GM23338 (cell line): ENCODE data around the gene IQSEC2. TPM values are rescaled to one million over a fixed set of nuclear protein-coding genes. Genes with fewer than 3 reads are reported as not detected.
A peak's percentile ranks its signal among the peaks of the same experiment; 100 is the strongest.

Experiments
- ATAC-seq: fragments of 200-7000 bp; cut with Tn5 transposase; 3 replicates; pipeline ENCODE4 v1.9.1; 2020
- DNase-seq: peaks from one replicate; pipeline ENCODE4 v3.0.0-alpha.2; 2015; ENCODE audit warnings: low spot score
- H2AFZ ChIP-seq: fragments of 200-600 bp; sonication (generic); 2 replicates; pipeline ENCODE4 v1.8.0; 2016; ENCODE audit warnings: antibody characterized with exemption, mild to moderate bottlenecking, moderate library complexity
- H3F3A ChIP-seq: fragments of 200-600 bp; sonication (generic); replicated peaks from 2 replicates; pipeline ENCODE4 v1.8.0; 2017; ENCODE audit warnings: antibody characterized with exemption, mixed run types, low read depth
- H3K27ac ChIP-seq: fragments of 200-600 bp; sonication (generic); 2 replicates; pipeline ENCODE4 v1.6.1; 2016; ENCODE audit warnings: low read depth
- H3K27me3 ChIP-seq: fragments of 200-600 bp; sonication (generic); 2 replicates; pipeline ENCODE4 v1.8.0; 2016; ENCODE audit warnings: mild to moderate bottlenecking, mixed run types, moderate library complexity; ENCODE audit not compliant: insufficient read depth
- H3K36me3 ChIP-seq: fragments of 200-600 bp; sonication (generic); 2 replicates; pipeline ENCODE4 v1.8.0; 2016; ENCODE audit warnings: mild to moderate bottlenecking; ENCODE audit not compliant: insufficient read depth
- H3K4me1 ChIP-seq: fragments of 200-600 bp; sonication (generic); 2 replicates; pipeline ENCODE4 v1.8.0; 2016; ENCODE audit warnings: mild to moderate bottlenecking, moderate library complexity; ENCODE audit not compliant: insufficient read depth
- H3K4me2 ChIP-seq: fragments of 200-600 bp; sonication (generic); 2 replicates; pipeline ENCODE4 v1.7.1; 2017; ENCODE audit warnings: mixed run types
- H3K4me3 ChIP-seq: fragments of 200-600 bp; sonication (generic); 2 replicates; pipeline ENCODE4 v1.6.1; 2016; ENCODE audit warnings: mixed run types
- H3K79me2 ChIP-seq: fragments of 200-600 bp; sonication (generic); replicated peaks from 2 replicates; pipeline ENCODE4 v1.8.0; 2017; ENCODE audit warnings: mild to moderate bottlenecking; ENCODE audit not compliant: insufficient read depth
- H3K9me2 ChIP-seq: fragments of 200-600 bp; sonication (generic); 2 replicates; pipeline ENCODE4 v1.8.0; 2017; ENCODE audit not compliant: insufficient read depth
- H4K20me1 ChIP-seq: fragments of 200-600 bp; sonication (generic); replicated peaks from 2 replicates; pipeline ENCODE4 v1.8.0; 2017; ENCODE audit warnings: mild to moderate bottlenecking; ENCODE audit not compliant: insufficient read depth
- H3K27ac Mint-ChIP-seq: 2 replicates; pipeline ENCODE4 v1.8.0; 2020; ENCODE audit warnings: inconsistent platforms, mild to moderate bottlenecking, moderate library complexity, mixed read lengths
- H3K27me3 Mint-ChIP-seq: 3 replicates; pipeline ENCODE4 v1.8.0; 2022; ENCODE audit warnings: low read depth, mild to moderate bottlenecking, moderate library complexity, mixed read lengths, inconsistent platforms; ENCODE audit not compliant: insufficient read depth, poor library complexity
- H3K36me3 Mint-ChIP-seq: 3 replicates; pipeline ENCODE4 v1.8.0; 2021; ENCODE audit warnings: low read depth, mild to moderate bottlenecking, inconsistent platforms, moderate library complexity, mixed read lengths
- H3K4me1 Mint-ChIP-seq: 3 replicates; pipeline ENCODE4 v1.8.0; 2020; ENCODE audit warnings: mild to moderate bottlenecking, inconsistent platforms, mixed read lengths
- H3K4me3 Mint-ChIP-seq: 3 replicates; pipeline ENCODE4 v1.8.0; 2021; ENCODE audit warnings: moderate library complexity, mild to moderate bottlenecking, inconsistent platforms, mixed read lengths
- H3K9me3 Mint-ChIP-seq: 3 replicates; pipeline ENCODE4 v1.8.0; 2020; ENCODE audit warnings: moderate library complexity, mild to moderate bottlenecking, inconsistent platforms, mixed read lengths
- CREB1 ChIP-seq: fragments of 250-450 bp; sonication (Bioruptor Pico); IDR thresholded peaks from 2 replicates; pipeline ENCODE4 v1.5.0; 2020; ENCODE audit warnings: low read depth, mild to moderate bottlenecking, moderate library complexity
- EZH2 ChIP-seq: fragments of 200-600 bp; sonication (generic); IDR thresholded peaks from one replicate; pipeline ENCODE4 v1.8.0; 2017; ENCODE audit warnings: antibody characterized with exemption, mild to moderate bottlenecking, low read depth; ENCODE audit not compliant: unreplicated experiment
- EZH2phosphoT487 ChIP-seq: fragments of 200-600 bp; sonication (generic); IDR thresholded peaks from one replicate; pipeline ENCODE4 v1.8.1; 2018; ENCODE audit warnings: antibody characterized with exemption; ENCODE audit not compliant: unreplicated experiment
- JUNB ChIP-seq: IDR thresholded peaks from one replicate; pipeline ENCODE4 v1.6.1; 2016; ENCODE audit warnings: antibody characterized with exemption; ENCODE audit not compliant: unreplicated experiment
- NANOG ChIP-seq: IDR thresholded peaks from 2 replicates; pipeline ENCODE4 v1.6.1; 2016; ENCODE audit warnings: antibody characterized with exemption, borderline replicate concordance
- POLR2AphosphoS5 ChIP-seq: IDR thresholded peaks from 2 replicates; pipeline ENCODE4 v1.6.1; 2016; ENCODE audit warnings: antibody characterized with exemption, low read depth
- STAT1 ChIP-seq: IDR thresholded peaks from one replicate; pipeline ENCODE4 v1.6.1; 2016; ENCODE audit warnings: antibody characterized with exemption; ENCODE audit not compliant: unreplicated experiment
- ZNF114 ChIP-seq: fragments of 250-450 bp; sonication (Bioruptor Pico); IDR thresholded peaks from 2 replicates; pipeline ENCODE4 v1.5.0; 2020; ENCODE audit warnings: mild to moderate bottlenecking, moderate library complexity
- ZNF331 ChIP-seq: fragments of 250-450 bp; sonication (Bioruptor Pico); IDR thresholded peaks from 2 replicates; pipeline ENCODE4 v1.5.0; 2020; ENCODE audit warnings: low read depth, mild to moderate bottlenecking, moderate library complexity
- polyA plus RNA-seq: library from polyadenylated mRNA; unstranded; fragments of >200 nt; fragmentation: Nextera tagmentation; extraction: Ambion mirVana; gene quantifications from 2 replicates; pipeline ENCODE4 v1.2.1, GENCODE V29; 2016
- total RNA-seq: library from RNA; depleted of rRNA; stranded (reverse); fragments of >200 nt; shearing (Covaris generic); gene quantifications from 2 replicates; pipeline ENCODE4 v1.2.3, GENCODE V29; 2014
- TF ChIP-seq, protein P1 (sequence below): IDR thresholded peaks from 2 replicates; pipeline ENCODE4 v1.6.1; 2016; ENCODE audit warnings: antibody characterized with exemption
- TF ChIP-seq, protein P2 (sequence below): IDR thresholded peaks from one replicate; pipeline ENCODE4 v1.6.1; 2018; ENCODE audit warnings: antibody characterized with exemption; ENCODE audit not compliant: unreplicated experiment
- TF ChIP-seq, protein P3 (sequence below), 2 experiments: fragments of 200-600 bp in 1 of 2; sonication (generic) in 1 of 2; conservative IDR thresholded peaks; 2 replicates each; pipeline versions ENCODE4 v1.5.1 to v1.6.1; 2016 to 2017; ENCODE audit warnings: antibody characterized with exemption in 2 of 2, low read depth in 2 of 2, mild to moderate bottlenecking in 2 of 2, moderate library complexity in 1 of 2
- TF ChIP-seq, protein P4 (sequence below): fragments of 250-450 bp; sonication (Bioruptor Pico); IDR thresholded peaks from 2 replicates; pipeline ENCODE4 v1.5.0; 2020; ENCODE audit warnings: mild to moderate bottlenecking, moderate library complexity

The IQSEC2 gene
- total and polyA plus RNA-seq, 2 experiments from 2014 or later, result 12.3 to 92.2 TPM

DNA sequence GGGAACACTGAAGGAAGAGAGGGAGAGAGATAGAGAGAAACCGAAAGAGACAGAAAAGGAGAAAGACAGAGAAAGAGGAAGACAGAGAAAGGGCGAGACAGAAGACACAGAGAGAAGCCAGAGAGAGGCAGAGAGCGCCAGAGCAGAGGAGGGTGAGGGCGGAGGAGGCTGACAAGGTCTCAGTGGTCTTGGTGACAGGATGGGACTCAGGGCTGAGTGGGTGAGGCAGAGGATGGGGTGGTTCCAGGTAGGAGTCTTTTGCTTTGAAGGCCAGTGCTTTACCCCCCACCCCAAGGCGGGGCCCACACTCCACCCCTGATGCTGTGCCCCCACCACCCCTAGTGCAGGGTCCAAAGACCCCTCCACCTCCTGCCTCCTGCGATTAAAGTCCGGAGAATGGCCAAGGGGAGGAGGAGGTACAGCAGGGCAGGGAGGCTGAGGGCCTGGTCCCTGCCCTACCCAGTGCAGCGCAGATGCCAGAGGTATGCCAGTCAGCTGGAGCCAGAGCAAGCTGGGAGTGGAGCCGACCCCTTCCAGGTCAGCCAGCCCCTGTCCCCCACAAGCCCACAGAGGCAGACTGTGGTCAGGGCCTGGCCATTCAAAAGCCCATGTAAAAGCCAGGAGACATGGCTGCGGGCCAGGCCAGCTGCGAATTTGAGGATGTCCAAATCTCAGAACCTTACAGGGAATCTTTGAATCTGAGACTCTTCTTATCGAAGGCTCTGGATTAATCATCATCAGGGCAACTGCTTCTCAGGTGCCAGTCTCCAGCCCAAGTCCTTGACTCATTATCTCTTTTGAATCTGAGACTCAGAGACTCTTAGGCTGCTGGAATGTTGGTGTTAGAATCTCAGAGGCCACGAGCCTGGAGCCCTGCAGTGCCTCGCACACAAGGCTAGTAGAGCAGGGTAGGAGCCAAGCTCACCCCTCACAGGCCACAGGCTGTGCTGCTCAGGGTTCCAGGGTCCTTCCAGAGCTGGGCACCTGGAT, 758 bp downstream of the IQSEC2 start:
- TF ChIP-seq POLR2AphosphoS5, result no peak
- TF ChIP-seq, protein P1, sequence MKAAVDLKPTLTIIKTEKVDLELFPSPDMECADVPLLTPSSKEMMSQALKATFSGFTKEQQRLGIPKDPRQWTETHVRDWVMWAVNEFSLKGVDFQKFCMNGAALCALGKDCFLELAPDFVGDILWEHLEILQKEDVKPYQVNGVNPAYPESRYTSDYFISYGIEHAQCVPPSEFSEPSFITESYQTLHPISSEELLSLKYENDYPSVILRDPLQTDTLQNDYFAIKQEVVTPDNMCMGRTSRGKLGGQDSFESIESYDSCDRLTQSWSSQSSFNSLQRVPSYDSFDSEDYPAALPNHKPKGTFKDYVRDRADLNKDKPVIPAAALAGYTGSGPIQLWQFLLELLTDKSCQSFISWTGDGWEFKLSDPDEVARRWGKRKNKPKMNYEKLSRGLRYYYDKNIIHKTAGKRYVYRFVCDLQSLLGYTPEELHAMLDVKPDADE, result no peak
- TF ChIP-seq EZH2, result no peak
- TF ChIP-seq JUNB, result no peak
- TF ChIP-seq, protein P2, sequence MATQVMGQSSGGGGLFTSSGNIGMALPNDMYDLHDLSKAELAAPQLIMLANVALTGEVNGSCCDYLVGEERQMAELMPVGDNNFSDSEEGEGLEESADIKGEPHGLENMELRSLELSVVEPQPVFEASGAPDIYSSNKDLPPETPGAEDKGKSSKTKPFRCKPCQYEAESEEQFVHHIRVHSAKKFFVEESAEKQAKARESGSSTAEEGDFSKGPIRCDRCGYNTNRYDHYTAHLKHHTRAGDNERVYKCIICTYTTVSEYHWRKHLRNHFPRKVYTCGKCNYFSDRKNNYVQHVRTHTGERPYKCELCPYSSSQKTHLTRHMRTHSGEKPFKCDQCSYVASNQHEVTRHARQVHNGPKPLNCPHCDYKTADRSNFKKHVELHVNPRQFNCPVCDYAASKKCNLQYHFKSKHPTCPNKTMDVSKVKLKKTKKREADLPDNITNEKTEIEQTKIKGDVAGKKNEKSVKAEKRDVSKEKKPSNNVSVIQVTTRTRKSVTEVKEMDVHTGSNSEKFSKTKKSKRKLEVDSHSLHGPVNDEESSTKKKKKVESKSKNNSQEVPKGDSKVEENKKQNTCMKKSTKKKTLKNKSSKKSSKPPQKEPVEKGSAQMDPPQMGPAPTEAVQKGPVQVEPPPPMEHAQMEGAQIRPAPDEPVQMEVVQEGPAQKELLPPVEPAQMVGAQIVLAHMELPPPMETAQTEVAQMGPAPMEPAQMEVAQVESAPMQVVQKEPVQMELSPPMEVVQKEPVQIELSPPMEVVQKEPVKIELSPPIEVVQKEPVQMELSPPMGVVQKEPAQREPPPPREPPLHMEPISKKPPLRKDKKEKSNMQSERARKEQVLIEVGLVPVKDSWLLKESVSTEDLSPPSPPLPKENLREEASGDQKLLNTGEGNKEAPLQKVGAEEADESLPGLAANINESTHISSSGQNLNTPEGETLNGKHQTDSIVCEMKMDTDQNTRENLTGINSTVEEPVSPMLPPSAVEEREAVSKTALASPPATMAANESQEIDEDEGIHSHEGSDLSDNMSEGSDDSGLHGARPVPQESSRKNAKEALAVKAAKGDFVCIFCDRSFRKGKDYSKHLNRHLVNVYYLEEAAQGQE, result no peak
- TF ChIP-seq, protein P3, sequence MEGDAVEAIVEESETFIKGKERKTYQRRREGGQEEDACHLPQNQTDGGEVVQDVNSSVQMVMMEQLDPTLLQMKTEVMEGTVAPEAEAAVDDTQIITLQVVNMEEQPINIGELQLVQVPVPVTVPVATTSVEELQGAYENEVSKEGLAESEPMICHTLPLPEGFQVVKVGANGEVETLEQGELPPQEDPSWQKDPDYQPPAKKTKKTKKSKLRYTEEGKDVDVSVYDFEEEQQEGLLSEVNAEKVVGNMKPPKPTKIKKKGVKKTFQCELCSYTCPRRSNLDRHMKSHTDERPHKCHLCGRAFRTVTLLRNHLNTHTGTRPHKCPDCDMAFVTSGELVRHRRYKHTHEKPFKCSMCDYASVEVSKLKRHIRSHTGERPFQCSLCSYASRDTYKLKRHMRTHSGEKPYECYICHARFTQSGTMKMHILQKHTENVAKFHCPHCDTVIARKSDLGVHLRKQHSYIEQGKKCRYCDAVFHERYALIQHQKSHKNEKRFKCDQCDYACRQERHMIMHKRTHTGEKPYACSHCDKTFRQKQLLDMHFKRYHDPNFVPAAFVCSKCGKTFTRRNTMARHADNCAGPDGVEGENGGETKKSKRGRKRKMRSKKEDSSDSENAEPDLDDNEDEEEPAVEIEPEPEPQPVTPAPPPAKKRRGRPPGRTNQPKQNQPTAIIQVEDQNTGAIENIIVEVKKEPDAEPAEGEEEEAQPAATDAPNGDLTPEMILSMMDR (conservative IDR thresholded peaks at IDR 0.05; ENCODE audit: low read depth in 2 of 2), result no peak
- TF ChIP-seq NANOG, result no peak
- TF ChIP-seq EZH2phosphoT487, result no peak
- TF ChIP-seq ZNF114, result no peak
- no peak for TF ChIP-seq CREB1
- no peak for TF ChIP-seq ZNF331 (CRISPR knock-in tag)
- TF ChIP-seq STAT1, result no peak
- TF ChIP-seq, protein P4, sequence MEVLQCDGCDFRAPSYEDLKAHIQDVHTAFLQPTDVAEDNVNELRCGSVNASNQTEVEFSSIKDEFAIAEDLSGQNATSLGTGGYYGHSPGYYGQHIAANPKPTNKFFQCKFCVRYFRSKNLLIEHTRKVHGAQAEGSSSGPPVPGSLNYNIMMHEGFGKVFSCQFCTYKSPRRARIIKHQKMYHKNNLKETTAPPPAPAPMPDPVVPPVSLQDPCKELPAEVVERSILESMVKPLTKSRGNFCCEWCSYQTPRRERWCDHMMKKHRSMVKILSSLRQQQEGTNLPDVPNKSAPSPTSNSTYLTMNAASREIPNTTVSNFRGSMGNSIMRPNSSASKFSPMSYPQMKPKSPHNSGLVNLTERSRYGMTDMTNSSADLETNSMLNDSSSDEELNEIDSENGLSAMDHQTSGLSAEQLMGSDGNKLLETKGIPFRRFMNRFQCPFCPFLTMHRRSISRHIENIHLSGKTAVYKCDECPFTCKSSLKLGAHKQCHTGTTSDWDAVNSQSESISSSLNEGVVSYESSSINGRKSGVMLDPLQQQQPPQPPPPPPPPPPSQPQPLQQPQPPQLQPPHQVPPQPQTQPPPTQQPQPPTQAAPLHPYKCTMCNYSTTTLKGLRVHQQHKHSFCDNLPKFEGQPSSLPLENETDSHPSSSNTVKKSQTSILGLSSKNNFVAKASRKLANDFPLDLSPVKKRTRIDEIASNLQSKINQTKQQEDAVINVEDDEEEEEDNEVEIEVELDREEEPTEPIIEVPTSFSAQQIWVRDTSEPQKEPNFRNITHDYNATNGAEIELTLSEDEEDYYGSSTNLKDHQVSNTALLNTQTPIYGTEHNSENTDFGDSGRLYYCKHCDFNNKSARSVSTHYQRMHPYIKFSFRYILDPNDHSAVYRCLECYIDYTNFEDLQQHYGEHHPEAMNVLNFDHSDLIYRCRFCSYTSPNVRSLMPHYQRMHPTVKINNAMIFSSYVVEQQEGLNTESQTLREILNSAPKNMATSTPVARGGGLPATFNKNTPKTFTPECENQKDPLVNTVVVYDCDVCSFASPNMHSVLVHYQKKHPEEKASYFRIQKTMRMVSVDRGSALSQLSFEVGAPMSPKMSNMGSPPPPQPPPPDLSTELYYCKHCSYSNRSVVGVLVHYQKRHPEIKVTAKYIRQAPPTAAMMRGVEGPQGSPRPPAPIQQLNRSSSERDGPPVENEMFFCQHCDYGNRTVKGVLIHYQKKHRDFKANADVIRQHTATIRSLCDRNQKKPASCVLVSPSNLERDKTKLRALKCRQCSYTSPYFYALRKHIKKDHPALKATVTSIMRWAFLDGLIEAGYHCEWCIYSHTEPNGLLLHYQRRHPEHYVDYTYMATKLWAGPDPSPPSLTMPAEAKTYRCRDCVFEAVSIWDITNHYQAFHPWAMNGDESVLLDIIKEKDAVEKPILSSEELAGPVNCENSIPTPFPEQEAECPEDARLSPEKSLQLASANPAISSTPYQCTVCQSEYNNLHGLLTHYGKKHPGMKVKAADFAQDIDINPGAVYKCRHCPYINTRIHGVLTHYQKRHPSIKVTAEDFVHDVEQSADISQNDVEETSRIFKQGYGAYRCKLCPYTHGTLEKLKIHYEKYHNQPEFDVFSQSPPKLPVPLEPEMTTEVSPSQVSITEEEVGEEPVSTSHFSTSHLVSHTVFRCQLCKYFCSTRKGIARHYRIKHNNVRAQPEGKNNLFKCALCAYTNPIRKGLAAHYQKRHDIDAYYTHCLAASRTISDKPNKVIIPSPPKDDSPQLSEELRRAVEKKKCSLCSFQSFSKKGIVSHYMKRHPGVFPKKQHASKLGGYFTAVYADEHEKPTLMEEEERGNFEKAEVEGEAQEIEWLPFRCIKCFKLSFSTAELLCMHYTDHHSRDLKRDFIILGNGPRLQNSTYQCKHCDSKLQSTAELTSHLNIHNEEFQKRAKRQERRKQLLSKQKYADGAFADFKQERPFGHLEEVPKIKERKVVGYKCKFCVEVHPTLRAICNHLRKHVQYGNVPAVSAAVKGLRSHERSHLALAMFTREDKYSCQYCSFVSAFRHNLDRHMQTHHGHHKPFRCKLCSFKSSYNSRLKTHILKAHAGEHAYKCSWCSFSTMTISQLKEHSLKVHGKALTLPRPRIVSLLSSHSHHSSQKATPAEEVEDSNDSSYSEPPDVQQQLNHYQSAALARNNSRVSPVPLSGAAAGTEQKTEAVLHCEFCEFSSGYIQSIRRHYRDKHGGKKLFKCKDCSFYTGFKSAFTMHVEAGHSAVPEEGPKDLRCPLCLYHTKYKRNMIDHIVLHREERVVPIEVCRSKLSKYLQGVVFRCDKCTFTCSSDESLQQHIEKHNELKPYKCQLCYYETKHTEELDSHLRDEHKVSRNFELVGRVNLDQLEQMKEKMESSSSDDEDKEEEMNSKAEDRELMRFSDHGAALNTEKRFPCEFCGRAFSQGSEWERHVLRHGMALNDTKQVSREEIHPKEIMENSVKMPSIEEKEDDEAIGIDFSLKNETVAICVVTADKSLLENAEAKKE (CRISPR knock-in tag), result no peak
- Mint-ChIP-seq H3K27ac (peak overlapping the region; percentile 27; the same call in 1 of the 2 replicates), H3K4me1 (peaks cover 29% of the 10 kb centered on the region), H3K36me3 (no peaks in the 10 kb centered on the region; the same call in 2 of the 3 replicates), H3K4me3 (no peak overlapping the region), H3K27me3 (peaks cover 1% of the 10 kb centered on the region), H3K9me3 (no peaks in the 10 kb centered on the region)
- H3K9me2 ChIP-seq, result no peaks in the 10 kb centered on the region
- ATAC-seq, result peak; percentile 54
- H2AFZ ChIP-seq, result no peak overlapping the region
- no peaks in the 10 kb centered on the region; the same call in 1 of the 2 replicates for H3K4me1 ChIP-seq
- no peaks in the 10 kb centered on the region for H4K20me1 ChIP-seq
- no peaks in the 10 kb centered on the region for H3K27me3 ChIP-seq
- DNase-seq, result no peak
- no peak overlapping the region for H3K27ac ChIP-seq
- peaks cover 4% of the 10 kb centered on the region; the same call in 1 of the 2 replicates for H3K79me2 ChIP-seq
- H3K4me2 ChIP-seq, result no peak overlapping the region
- no peaks in the 10 kb centered on the region for H3K36me3 ChIP-seq
- H3K4me3 ChIP-seq, result no peak overlapping the region
- H3F3A ChIP-seq, result no peaks in the 10 kb centered on the region
